Activated CD4-positive, CD25-positive, alpha-beta regulatory T cell treated with anti-CD3 and anti-CD28 coated beads, Interleukin-2, amount 50 U/mL, for 24 hours (primary cell): ENCODE data around the gene PDE8B.

Source experiments
- ATAC-seq, 2 donors: fragments of 150-1000 bp; cut with Tn5 transposase; one replicate each; pipeline ENCODE4 v1.10.0; 2021; ENCODE audit warnings: mild to moderate bottlenecking in 1 of 2, moderate library complexity in 1 of 2

PDE8B gene

GRCh38 chr5:77232574-77233358 lies 22.3 kb downstream of the PDE8B start:
- ATAC-seq: no peak

- no peak for ATAC-seq
These were observed 25.6 kb downstream of the PDE8B start for GRCh38 chr5:77235846-77236721.

- no peak for ATAC-seq
These were observed 28.8 kb downstream of the PDE8B start for GRCh38 chr5:77239126-77239741.

GRCh38 chr5:77241444-77241843 lies 31.0 kb downstream of the PDE8B start:
- ATAC-seq: no peak

DNA sequence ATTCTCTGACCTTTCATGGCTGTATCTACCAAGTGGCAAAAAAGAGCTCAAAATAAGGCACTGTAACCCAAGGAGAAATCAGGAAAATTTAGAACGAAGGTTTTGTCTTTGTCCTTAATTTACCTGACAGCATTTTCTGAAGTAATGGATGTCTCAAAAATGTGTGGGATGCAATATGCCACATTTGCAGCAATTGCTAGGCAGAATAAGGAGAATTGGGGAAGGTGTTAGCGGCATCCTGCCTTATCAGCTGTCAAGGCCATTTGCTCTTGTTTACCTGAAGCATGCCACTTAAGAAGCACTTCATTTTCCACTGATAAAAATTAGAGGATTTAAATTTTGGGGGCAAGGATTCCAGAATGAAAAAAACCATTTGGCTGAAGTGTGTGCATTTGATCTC lies 39.0 kb downstream of the PDE8B start:
- no peak for ATAC-seq

DNA sequence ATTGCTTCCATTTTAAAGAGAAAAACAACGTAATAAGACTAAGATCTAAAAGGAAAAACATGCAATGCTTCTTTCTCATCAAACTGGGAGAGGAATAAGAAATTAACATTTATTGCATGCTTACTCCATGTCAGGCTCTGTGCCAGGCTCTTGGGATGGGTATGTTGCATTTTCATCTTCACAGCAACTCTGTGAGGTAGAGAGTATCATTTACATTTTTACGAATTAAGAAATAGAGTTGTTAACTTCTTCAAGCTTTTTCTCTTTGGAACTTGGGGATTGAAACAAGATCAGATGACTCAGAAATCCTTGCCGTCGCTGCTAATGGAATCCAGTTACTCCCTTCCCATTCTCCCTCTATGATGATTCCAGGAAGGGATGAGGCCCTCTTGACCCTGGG lies 39.5 kb downstream of the PDE8B start:
- no peak for ATAC-seq

DNA sequence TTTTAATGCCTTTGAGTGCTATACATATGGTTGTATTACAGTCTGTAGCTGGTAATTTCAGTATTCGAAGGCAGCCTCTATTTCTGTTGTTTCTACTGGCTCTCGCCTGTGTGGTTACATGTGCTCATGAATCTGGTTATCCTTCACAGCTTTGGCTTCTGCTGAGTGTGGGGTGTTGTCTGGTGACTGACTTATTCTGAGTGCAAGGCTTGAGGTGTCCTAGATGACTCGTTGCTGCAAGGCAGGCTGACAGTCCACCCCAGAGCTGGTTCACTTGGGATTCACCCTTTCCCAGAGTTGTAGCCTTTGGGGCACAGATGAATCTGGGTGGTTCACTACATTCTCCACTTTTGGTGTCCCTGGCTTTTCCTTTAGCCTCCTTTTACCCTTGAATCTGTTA lies 41.4 kb downstream of the PDE8B start:
- no peak for ATAC-seq

DNA sequence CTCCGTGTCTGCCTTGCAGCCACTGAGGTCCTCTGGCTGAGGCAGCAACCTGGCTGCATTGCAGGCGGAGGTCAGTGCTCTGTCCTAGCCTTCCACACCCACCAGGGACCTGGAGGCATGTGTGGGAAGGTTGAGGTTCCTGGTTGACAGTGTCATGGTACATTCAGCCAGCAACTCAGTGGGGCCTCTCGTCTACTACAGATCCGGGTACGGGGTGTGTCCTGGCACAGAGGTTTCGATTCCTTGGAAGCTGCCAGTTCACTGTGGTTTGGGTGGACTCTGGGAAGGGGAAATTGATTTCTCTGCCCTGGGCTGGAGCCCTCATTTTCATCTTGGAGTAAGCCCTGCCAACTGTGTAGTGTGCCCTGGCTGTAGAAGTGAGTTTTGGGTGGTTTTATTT lies 45.1 kb downstream of the PDE8B start:
- ATAC-seq: no peak

- no peak for ATAC-seq
These were observed 45.9 kb downstream of the PDE8B start for GRCh38 chr5:77256406-77256805.

GRCh38 chr5:77258652-77259051 lies 48.2 kb downstream of the PDE8B start:
- ATAC-seq: no peak

DNA sequence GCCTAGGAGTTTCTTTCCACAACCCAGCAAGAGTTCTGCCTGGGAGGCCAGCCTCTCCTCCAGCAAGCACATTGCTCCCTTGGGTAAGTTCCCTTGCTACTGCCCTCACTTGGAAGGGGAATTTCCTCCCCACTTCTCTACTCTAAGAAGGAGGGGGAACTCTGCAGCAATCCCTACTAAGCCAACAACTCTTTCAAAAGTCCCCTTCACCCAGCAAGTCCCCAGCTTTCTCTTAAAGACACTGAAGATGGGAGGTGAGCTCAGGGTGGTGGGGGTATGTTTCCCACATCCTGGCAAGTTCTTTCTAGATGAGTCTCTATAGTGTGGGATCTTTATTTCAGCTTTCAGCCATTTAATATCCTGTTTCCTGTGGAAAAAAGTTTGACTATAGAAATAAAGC lies 49.0 kb downstream of the PDE8B start:
- ATAC-seq: no peak

DNA sequence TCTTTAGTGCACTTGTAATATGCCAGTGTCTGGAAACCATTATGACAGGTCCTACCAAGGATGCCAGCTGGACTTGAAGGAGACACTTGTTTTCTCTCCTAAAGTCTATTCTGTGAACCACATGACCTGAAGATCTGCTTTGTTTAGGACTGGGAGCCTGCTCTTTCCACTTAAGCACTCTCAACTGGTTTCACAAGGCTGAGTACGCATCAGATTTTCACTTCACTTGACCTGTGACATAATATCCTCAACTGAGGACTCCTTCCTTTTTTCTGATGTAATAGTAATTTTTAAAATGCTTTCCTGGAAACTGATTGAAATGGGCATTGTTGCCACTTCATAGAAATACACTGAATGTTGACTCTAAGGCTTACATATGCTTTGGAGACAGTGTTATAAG lies 52.2 kb downstream of the PDE8B start:
- no peak for ATAC-seq

GRCh38 chr5:77266291-77266690 lies 55.8 kb downstream of the PDE8B start:
- ATAC-seq: no peak

GRCh38 chr5:77267496-77267895 lies 57.0 kb downstream of the PDE8B start:
- no peak for ATAC-seq

- ATAC-seq: no peak
These were observed 61.7 kb downstream of the PDE8B start for GRCh38 chr5:77272206-77272605.

DNA sequence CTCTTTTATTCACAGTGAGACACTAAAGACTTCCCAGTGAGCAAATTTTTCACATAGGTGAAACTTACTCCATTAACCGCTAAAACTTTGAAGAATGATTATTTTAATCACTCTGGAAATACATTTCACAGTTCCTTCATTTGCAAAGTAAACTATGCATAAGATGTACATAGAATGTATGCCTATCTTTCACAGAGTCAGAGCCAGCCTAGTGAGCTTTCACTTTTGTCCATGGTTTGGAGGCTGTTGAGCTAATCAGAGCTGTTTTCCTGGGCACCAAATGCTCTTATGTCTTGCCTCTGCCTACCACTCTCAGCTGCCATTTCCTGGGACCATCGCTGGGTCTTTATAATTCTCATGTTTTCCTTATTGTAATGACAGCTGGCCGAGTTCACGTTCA lies 67.3 kb downstream of the PDE8B start:
- no peak for ATAC-seq

- no peak for ATAC-seq
These were observed 69.6 kb downstream of the PDE8B start for GRCh38 chr5:77280036-77280435.

DNA sequence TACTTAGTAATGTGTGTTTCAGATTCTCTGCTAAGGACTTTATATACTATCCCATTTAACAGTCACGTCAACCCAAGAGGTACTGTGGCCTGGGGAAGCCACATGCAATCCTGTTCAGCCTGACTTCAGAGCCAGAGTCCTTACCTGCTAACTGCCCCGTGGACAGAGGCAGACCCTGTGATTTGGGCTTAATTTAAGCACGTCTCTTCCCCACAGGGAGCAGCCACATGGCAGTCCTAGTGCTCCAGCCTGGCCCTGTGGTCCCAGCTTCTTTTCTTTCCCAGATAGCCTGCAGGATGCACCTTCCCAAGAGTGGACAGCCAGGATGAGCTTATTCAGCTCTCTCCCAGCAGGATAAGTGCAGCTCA lies 71.5 kb downstream of the PDE8B start:
- ATAC-seq: no peak

DNA sequence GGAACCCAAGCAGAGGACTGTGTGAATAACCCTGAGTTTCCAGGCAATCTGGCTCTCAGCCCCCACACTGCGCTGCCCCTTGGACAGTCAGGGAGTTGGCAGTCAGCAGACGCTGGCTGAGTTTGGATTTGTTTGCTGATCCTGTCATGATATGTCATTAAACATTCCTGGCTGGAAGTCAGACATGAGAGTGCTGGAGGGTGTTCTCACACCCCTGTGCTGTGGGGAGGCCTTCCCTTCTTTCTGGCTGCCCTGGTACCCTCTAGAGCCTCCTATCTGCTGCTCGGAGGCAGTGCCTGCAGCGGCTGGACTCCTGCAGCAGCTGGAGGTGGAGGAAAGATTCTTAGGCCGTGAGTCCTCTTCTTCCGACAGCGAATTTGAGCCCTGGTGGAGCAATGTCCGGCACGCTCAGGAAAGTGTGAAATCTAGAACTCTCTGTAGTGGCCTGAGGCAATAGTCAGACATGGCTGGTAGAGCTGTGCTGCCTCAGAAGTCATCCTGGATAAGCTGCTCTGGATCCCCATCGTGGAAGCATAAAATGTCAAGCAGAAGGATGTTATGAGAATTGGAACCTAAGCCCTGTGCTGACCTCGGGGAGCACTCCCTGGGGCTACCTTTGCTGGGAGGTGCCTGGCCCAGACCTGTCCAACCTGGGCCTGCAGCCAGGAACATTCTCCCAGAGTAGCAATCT lies 72.0 kb downstream of the PDE8B start:
- no peak for ATAC-seq

DNA sequence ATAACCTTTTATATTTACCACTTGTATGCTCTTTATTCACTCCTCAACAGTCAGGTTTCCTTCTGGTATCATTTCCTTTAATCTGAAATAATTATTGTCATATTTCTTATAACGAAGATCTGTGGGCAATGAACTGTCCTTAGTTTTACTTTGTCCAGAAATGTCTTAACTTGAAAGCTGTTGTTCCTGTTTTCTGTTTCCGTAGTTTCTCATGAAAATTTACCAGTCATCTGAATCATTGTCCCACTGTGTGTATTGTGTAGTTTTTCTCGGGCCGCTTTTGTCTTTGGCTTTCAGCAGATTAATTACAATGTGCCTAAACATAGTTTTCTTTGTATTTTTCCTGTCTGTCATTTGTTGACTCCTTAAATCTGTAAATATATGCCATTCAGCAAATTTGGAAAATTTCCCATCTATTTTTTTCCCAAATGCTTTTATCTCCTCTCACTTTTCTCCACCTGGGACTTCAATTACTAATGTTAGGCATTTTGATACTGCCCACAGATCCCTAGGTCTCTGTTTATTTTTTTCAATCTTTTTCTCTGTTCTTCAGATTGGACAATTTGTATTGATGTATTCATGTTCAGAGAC lies 74.9 kb downstream of the PDE8B start:
- no peak for ATAC-seq

- no peak for ATAC-seq
These were observed 81.7 kb downstream of the PDE8B start for GRCh38 chr5:77292026-77292757.

GRCh38 chr5:77294185-77294584 lies 83.7 kb downstream of the PDE8B start:
- ATAC-seq: no peak
